HL-60 (cell line): ENCODE data around the gene UGT1A4.

Experiments
- DNase-seq, 2 experiments: peaks; one replicate each; pipeline ENCODE4 v3.0.0-alpha.2; 2010 to 2020; ENCODE audit warnings: low read depth in 1 of 2, low spot score in 1 of 2
- H3K27ac ChIP-seq: fragments of 250-450 bp; sonication (Bioruptor Pico); replicated peaks from 2 replicates; pipeline ENCODE4 v1.5.1; 2020; ENCODE audit warnings: mild to moderate bottlenecking, moderate library complexity
- H3K27me3 ChIP-seq: fragments of 250-450 bp; sonication (Bioruptor Pico); 2 replicates; pipeline ENCODE4 v1.5.1; 2021; ENCODE audit warnings: mild to moderate bottlenecking, moderate library complexity; ENCODE audit not compliant: insufficient read depth, poor library complexity, severe bottlenecking
- H3K4me3 ChIP-seq: replicated peaks from 2 replicates; pipeline ENCODE4 v1.5.1; 2011; ENCODE audit warnings: mild to moderate bottlenecking, control low read depth, low read length; ENCODE audit not compliant: insufficient read depth
- GABPA ChIP-seq: IDR thresholded peaks from 2 replicates; pipeline ENCODE4 v1.6.1; 2012; ENCODE audit warnings: low read depth
- POLR2AphosphoS5 ChIP-seq: IDR thresholded peaks from 2 replicates; pipeline ENCODE4 v1.6.1; 2012; ENCODE audit warnings: low read depth
- SPI1 ChIP-seq: IDR thresholded peaks from 2 replicates; pipeline ENCODE4 v1.6.1; 2012; ENCODE audit warnings: low read depth, mild to moderate bottlenecking, borderline replicate concordance
- TF ChIP-seq, protein P1 (sequence below): IDR thresholded peaks from 2 replicates; pipeline ENCODE4 v1.6.1; 2012; ENCODE audit warnings: low read depth; ENCODE audit not compliant: insufficient replicate concordance
- TF ChIP-seq, protein P2 (sequence below): IDR thresholded peaks from one replicate; pipeline ENCODE4 v1.5.1; 2011; ENCODE audit warnings: low read length, control low read depth, inconsistent platforms; ENCODE audit not compliant: insufficient read depth

UGT1A4 gene

DNA sequence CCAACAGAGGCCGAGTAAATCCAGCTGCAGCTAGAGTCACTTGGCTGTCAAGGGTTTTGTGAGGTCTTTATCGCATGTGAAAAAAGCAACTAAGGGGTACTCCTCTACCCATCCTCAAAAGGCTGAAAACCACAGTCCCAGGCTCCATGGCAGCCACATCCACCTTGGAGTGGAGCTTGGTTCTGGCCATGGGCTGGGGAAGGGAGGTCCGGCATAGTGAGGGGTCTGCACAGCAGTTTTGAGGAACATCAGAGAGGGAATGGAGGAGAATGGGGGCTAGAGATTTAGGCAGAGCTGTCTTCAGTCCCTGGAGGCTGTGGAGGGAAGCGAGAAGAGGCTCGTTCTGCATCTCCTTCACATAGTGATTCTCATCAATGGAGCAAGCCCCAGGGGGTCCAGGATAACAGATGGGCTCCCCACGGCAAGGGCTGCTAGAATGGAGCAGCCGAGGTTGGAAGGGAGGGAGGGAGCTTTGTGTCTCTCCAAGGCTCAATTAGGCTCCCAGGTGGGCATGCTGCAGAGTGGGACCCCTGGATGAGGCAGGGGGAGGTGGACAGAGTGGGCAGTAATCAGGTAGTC lies 80.6 kb downstream of the UGT1A4 start:
- no peak overlapping the region for H3K4me3 ChIP-seq
- no peak for DNase-seq
- no peaks in the 10 kb centered on the region for H3K27me3 ChIP-seq
- TF ChIP-seq, protein P1, sequence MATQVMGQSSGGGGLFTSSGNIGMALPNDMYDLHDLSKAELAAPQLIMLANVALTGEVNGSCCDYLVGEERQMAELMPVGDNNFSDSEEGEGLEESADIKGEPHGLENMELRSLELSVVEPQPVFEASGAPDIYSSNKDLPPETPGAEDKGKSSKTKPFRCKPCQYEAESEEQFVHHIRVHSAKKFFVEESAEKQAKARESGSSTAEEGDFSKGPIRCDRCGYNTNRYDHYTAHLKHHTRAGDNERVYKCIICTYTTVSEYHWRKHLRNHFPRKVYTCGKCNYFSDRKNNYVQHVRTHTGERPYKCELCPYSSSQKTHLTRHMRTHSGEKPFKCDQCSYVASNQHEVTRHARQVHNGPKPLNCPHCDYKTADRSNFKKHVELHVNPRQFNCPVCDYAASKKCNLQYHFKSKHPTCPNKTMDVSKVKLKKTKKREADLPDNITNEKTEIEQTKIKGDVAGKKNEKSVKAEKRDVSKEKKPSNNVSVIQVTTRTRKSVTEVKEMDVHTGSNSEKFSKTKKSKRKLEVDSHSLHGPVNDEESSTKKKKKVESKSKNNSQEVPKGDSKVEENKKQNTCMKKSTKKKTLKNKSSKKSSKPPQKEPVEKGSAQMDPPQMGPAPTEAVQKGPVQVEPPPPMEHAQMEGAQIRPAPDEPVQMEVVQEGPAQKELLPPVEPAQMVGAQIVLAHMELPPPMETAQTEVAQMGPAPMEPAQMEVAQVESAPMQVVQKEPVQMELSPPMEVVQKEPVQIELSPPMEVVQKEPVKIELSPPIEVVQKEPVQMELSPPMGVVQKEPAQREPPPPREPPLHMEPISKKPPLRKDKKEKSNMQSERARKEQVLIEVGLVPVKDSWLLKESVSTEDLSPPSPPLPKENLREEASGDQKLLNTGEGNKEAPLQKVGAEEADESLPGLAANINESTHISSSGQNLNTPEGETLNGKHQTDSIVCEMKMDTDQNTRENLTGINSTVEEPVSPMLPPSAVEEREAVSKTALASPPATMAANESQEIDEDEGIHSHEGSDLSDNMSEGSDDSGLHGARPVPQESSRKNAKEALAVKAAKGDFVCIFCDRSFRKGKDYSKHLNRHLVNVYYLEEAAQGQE: no peak
- TF ChIP-seq SPI1: no peak
- TF ChIP-seq POLR2AphosphoS5: no peak
- H3K27ac ChIP-seq: no peak overlapping the region

DNA sequence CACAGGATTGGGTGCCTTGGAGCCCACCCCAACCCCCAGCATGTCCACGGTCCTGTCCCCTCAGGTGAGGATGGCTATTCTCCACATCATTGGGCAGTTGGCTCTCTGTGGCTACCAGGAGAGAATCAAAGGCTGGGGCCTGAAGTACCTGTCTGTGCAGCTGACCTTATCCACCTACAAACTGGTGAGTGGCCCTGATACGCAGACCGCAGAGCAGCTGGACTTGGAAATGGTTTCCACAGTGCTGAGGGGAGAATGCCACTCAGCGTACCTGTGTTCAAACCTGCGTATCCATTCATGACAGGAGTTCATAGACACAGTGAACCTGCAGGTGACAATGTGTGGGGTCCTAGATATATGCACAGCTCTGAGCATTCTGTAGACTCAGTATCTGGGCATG lies 81.2 kb downstream of the UGT1A4 start:
- TF ChIP-seq, protein P1: no peak
- TF ChIP-seq GABPA (no peak), POLR2AphosphoS5 (no peak), SPI1 (no peak)
- TF ChIP-seq, protein P2, sequence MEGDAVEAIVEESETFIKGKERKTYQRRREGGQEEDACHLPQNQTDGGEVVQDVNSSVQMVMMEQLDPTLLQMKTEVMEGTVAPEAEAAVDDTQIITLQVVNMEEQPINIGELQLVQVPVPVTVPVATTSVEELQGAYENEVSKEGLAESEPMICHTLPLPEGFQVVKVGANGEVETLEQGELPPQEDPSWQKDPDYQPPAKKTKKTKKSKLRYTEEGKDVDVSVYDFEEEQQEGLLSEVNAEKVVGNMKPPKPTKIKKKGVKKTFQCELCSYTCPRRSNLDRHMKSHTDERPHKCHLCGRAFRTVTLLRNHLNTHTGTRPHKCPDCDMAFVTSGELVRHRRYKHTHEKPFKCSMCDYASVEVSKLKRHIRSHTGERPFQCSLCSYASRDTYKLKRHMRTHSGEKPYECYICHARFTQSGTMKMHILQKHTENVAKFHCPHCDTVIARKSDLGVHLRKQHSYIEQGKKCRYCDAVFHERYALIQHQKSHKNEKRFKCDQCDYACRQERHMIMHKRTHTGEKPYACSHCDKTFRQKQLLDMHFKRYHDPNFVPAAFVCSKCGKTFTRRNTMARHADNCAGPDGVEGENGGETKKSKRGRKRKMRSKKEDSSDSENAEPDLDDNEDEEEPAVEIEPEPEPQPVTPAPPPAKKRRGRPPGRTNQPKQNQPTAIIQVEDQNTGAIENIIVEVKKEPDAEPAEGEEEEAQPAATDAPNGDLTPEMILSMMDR: no peak
- H3K4me3 ChIP-seq: no peak overlapping the region
- DNase-seq: no peak
- no peak overlapping the region for H3K27ac ChIP-seq
- no peaks in the 10 kb centered on the region for H3K27me3 ChIP-seq

DNA sequence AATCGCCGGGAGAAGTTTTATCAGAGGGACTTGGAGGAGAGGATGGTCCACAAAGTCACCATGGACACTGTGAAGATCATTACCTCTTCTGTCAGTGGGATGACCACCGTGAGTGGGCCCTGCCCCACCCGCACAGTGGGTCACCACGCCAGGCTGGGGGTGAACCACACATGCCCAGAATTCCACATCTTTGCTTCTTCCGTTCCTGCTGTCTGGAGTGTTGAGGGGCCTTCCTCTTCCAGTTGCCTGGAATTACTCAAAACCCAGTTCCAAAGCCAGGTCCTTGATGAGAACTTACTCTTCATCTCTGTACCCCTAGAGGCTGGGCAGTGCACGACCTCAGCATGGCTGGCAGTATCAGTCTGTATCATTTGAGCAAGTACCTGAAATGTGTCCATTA lies 81.7 kb downstream of the UGT1A4 start:
- no peak overlapping the region for H3K4me3 ChIP-seq
- no peak overlapping the region for H3K27ac ChIP-seq
- H3K27me3 ChIP-seq: no peaks in the 10 kb centered on the region
- no peak for DNase-seq
- no peak for TF ChIP-seq POLR2AphosphoS5
- TF ChIP-seq, protein P2: no peak
- no peak for TF ChIP-seq SPI1
- TF ChIP-seq, protein P1: no peak
- TF ChIP-seq GABPA: no peak
